CD4-positive, alpha-beta T cell treated with Interleukin-21 for 1 hour (primary cell): ENCODE results near the gene G0S2.
"Not testable (repeated sequence)": the region's sequence is repeated elsewhere in the genome, so short reads cannot be mapped to it uniquely, and the experiment has no call there.

ENCODE experiments used
- DNase-seq: peaks from one replicate; pipeline ENCODE4 v3.0.0-alpha.2; 2020

Gene G0S2

DNA sequence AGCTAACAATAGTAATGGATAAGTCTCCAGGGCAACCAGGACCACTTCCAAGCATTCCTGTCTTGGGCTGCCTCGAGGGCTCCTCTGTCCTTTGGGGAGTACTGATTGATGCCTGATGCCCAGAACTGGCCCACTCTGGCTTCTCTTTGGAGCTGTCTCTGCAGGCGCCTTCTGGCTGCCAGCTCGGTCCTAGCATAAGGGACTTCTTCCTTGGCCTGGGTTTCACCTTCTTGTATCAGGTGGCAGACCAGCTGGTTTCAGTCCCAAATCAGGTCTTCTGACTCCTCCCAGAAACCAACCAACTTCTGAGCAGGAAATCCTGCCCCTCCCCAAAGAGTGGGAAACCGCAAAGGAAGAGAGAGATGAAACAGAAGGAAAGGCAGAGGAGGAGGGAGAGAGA lies 10.6 kb downstream of the G0S2 start:
- peak; percentile 62 for DNase-seq

DNA sequence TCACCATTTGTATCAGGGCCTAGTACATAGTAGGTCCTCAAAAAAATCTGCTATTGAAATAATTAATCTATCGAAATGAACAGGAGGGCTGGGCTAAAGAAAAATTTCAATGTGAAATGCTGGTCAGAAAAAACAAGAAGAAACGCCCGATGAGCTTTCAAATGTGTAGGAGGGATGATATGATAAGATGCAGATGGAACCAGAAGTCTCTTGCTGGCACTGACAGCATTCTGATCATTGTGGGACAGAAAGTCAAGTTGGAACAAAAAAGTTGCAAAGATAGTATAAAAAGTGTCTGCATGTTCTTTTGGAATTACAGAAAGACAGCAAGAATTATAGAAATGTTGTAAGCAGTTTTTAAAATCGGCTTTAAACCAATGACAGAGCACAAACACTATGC lies 11.1 kb downstream of the G0S2 start:
- DNase-seq: no peak

GRCh38 chr1:209688746-209689234 lies 13.6 kb downstream of the G0S2 start:
- DNase-seq: no peak

DNA sequence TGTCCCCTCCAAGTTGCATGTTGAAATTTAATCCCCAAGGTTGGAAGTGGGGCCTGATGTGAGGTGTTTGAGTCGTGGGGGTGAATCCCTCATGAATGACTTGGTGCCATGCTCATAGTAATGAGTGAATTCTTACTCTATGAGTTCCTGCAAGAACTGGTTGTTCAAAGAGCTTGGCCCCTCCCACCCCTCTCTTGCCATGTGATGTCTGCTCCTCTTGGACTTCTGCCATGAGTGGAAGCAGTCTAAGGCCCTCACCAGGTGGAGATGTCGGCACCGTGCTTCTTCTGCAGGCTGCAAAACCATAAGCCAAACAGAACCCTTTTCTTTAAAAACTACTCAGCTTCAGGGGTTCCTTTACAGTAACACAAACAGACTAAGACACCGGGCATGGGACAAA lies 14.3 kb downstream of the G0S2 start:
- no peak for DNase-seq

GRCh38 chr1:209691237-209691636 lies 16.0 kb downstream of the G0S2 start:
- DNase-seq: no peak

DNA sequence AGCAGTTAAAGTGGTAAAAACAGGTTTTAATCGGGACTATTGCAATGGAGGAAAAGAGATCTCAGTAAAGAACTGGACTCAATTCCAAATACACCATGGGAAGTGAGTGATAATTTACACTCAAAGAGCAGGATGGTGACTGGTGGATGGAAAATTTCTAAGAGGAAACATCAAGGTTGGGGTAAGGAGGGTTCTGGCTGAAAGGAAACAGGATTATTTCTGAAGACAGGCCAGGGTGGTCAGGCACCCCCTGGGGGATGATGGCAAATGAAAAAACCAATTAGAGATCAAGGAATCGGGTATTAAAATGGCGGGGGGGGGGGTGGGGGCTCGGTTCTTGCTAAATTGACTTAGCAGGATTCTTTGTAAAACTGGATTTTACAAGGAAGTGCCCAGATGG lies 17.1 kb downstream of the G0S2 start:
- DNase-seq: no peak

DNA sequence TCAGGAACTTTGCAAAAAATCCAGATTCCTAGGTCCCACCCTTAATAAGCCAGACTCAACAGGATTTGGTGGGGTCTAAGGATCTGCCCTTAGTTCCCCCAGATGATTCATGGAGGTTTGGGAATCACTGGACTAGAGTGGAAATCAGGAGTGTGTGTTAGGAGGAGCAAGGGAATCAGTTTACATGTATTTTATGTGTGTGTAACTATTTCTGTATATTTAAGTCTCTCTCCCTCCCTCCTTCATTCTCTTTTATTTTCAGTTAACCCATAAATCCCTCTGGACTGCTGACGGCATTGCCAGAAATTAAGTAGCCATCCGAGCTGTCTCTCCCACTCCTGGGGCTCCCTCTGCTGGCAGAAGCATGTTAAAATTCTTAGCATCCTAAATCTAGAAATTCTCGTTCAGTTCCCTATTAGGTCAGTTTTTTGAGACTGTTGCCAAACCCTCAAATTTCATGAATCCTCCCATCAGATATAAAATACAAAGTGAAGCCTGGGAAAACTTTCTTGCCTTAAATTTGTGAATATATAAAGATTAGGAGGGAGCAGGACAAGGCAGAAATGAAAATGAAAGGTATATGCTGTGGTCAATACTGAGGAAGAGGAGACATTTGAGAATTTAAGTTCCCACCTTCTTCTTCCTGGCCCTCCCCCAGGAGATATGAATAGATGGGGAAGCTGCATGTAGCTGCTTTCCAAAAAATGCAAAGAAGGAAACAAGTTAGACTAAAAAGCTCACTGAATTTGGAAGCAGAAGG lies 17.7 kb downstream of the G0S2 start:
- peak; percentile 74 for DNase-seq

DNA sequence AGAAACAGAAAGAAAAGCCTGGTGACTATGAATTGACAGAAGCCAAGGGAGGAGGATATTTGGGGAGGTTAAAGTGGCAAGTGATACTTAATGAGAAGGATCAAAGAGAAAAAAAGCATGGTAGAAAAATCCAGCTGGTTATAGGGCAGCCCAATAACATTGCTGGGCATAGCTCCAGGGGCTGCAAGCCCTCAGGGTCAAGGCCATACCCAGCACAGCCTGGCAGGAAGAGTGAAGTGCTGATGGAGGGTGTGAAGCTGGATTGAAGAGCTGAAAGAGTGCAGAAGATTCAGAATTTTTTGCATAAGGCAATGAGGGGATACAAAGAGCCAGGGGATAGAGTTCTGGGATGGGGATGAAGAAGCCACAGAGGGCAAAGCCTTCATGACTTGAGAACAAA lies 21.5 kb downstream of the G0S2 start:
- no peak for DNase-seq

DNA sequence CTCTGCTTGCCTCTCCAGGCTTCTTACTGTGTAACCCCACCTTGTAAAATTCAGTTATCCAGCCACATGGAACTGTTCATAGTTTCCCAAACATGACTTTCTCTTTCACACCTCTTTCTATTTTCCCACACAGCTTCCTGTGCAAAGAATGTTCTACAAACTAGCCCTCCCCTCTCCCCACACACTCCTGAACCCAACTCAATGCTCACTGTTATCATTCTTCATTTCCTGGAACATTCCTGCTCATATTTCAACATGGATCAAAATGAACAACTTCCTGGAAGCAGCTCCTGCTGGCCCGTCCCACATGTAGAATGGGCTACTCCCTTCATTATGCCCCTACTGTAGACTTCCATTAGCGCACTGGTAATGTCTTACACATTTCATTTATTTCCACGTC lies 21.9 kb downstream of the G0S2 start:
- no peak for DNase-seq

DNA sequence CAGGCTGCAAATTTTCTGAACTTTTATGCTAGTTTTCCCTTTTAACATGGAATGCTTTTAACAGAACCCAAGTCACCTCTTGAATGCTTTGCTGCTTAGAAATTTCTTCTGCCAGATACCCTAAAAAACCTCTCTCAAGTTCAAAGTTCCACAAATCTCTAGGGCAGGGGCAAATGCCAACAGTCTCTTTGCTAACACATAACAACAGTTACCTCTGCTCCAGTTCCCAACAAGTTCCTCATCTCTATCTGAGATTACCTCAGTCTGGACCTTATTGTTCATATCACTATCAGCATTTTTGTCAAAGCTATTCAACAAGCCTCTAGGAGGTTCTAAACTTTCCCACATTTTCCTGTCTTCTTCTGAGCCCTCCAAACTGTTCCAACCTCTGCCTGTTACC lies 25.5 kb downstream of the G0S2 start:
- not testable (repeated sequence) for DNase-seq

DNA sequence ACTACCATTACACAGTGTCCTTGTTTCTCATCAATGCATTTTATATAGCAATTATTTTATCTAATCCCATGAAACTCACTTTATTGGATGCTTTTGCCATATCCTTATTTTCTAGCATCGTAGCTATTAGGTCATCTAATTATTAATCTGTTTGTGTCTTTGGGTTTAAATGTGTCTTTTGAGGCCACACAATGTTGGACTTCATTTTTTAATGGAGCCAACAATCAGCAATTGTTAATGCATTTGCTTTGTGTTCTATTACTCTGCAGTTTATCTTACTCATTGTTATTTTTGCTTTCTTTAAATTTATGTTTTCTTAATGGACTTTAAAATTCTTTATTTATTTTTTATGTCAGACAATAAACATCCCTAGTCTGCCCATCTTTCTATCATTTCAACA lies 27.6 kb downstream of the G0S2 start:
- no peak for DNase-seq

GRCh38 chr1:209703834-209704504 lies 28.8 kb downstream of the G0S2 start:
- no peak for DNase-seq

DNA sequence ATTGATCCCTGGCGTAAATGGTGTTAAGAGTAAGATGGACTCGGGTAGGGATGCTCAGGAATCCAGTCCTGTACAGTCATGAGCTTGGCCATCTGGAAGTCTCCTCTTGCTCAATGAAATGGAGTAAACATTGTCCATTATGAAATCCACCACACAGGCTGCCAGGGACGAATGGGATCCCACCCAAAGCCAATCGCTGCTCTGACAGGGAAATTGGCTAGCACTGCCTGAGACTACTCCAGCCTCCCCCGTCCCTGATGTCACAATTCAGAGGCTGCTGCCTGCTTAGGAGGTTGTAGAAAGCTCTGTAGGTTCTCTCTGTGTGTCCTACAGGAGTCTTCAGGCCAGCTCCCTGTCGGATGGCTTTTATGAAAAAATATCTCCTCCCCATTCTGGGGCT lies 29.4 kb downstream of the G0S2 start, which contains the start of gene HSD11B1:
Gene HSD11B1, plus strand, starts transcription at position 263 of the 400 bp plus-strand sequence. Its CDS starts 97 bp downstream, at position 360.
- DNase-seq: no peak

DNA sequence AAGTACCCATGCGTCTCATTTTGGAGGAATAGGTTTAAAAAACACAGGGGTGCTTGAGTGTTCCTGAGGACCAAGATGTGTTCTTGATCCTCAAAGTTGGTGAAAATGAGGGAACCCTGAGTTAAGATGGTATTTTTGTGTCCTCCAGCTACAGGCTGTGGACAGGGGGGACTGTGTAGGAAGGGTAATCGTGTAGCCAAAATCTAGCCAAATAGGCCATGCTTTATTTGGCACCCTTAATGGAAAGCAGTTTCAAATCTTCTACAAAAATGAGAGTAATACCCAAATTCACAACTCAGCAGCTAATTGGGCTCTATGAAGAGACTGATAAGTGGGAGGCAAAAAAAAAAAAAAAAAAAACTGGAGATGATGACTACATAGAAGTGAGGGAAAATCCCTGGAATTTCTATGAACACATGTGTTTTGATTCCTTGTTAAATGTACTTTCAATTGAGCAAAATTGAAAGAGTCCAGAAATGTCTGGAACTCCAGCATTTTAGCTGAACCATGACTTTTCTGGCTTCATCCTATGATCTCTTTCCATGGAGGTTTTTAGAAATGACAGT lies 29.9 kb downstream of the G0S2 start:
- no peak for DNase-seq

- DNase-seq: no peak
Observed at GRCh38 chr1:209706622-209707021, 31.4 kb downstream of the G0S2 start.

DNA sequence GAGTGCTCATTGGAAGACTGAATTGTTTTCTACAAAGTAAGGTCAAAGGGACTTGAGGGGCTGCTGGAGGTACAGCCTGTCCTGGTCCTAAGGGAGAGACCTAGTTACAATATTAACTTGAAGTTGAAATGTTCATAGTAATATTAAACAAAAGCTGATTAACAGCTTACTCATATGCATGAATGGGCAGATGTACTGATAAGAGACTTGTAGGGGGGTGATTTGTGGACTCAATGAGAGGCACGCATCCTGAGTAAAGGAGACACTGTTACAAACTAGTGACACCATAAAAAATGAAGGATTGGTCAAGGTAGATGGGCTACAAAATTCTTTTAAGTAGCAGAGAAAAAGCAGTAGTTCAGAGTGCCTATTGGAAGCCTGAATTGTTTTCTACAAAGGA lies 32.1 kb downstream of the G0S2 start:
- DNase-seq: no peak

DNA sequence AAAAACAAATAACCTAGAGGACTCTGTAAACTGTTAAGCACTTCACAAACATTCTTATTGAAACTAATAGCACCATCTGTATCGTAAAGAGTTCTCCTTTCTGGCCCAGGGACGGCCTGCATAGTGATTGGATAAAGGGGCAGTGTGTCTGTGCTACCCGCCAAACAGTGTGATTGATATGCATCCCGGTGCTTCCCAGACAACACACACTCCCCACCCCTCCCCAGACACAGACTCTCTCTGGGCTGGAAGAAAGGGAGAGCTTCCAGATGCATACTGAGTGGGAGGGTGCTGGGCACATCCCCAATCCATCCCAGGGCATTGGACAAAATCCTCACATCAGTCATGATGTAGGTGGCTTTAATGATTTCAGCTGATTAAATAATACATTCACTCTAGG lies 33.1 kb downstream of the G0S2 start:
- DNase-seq: no peak

- DNase-seq: peak; percentile 20
Observed at GRCh38 chr1:209710093-209710492, 34.9 kb downstream of the G0S2 start.

- DNase-seq: no peak
Observed at GRCh38 chr1:209710847-209711246, 35.6 kb downstream of the G0S2 start.

- DNase-seq: no peak
Observed at GRCh38 chr1:209714338-209714737, 39.1 kb downstream of the G0S2 start.

GRCh38 chr1:209715314-209715713 lies 40.1 kb downstream of the G0S2 start:
- no peak for DNase-seq

- DNase-seq: no peak
Observed at GRCh38 chr1:209717818-209718217, 42.6 kb downstream of the G0S2 start.

GRCh38 chr1:209720326-209720725 lies 45.1 kb downstream of the G0S2 start:
- no peak for DNase-seq

- DNase-seq: no peak
Observed at GRCh38 chr1:209720826-209721225, 45.6 kb downstream of the G0S2 start.
